GM18508 (cell line): ENCODE results near the gene CCM2L.

ENCODE experiments used
- ATAC-seq: cut with Tn5 transposase; IDR thresholded peaks from one replicate; pipeline ENCODE4 v1.9.1; 2021; ENCODE audit warnings: moderate number of reproducible peaks; ENCODE audit not compliant: insufficient read depth, unreplicated experiment

The CCM2L gene

DNA sequence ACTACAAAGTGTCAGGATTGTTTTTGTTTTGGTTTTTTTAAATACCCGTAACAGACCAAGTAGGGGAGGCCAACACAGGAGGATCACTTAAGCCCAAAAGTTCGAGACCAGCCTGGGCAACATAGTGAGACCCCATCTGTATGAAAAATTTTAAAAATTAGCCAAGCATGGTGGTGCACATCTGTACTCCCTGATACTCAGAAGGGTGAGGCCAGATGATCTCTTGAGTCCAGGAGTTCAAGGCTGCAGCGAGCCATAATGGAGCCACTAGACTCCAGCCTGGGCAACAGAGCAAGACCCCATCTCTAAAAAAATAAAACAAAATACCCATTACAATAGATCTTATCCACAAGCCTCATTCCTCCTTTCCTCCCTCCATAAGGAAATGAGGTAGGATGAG is 70.5 kb downstream of the CCM2L start:
- ATAC-seq = no peak
